GM06990 (cell line): ENCODE measurements around the gene TRIM34.
"Not testable (repeated sequence)": the region's sequence is repeated elsewhere in the genome, so short reads cannot be mapped to it uniquely, and the experiment has no call there.

Source experiments
- DNase-seq: peaks from one replicate; pipeline ENCODE4 v3.0.0-alpha.2; 2011; ENCODE audit not compliant: insufficient read length; ENCODE audit errors: extremely low read depth
- H3K27me3 ChIP-seq: replicated peaks from 2 replicates; pipeline ENCODE4 v1.6.0; 2011; ENCODE audit warnings: low read length; ENCODE audit not compliant: control insufficient read depth, insufficient read depth
- H3K36me3 ChIP-seq: 2 replicates; pipeline ENCODE4 v1.5.1; 2011; ENCODE audit warnings: low read length; ENCODE audit not compliant: control insufficient read depth, insufficient read depth
- H3K4me3 ChIP-seq: replicated peaks from 2 replicates; pipeline ENCODE4 v1.5.1; 2011; ENCODE audit warnings: low read depth, mild to moderate bottlenecking, control low read depth, low read length
- TF ChIP-seq, protein P1 (sequence below): IDR thresholded peaks from 2 replicates; pipeline ENCODE4 v1.5.1; 2011; ENCODE audit warnings: low read length, control low read depth, mild to moderate bottlenecking, inconsistent platforms; ENCODE audit not compliant: insufficient read depth, poor library complexity, severe bottlenecking

The TRIM34 gene

DNA sequence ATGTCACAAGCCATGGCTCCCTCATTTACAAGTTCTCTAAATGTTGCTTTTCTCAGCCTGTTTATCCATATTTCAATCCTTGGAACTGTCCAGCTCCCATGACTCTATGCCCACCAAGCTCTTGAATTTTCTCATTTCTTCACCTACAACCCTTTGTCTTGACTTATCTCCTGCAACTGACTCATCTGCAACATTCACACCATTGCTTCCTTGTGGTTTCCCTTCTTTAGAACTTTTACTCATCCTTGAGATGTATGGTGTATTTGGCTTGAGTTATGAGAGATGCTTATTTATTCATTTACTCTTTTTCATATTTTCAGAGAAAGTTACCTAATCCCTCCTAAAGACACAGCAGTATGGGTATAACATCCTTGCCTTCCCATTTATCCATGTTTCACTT lies 18.8 kb downstream of the TRIM34 start:
- no peak for DNase-seq
- peaks cover 7% of the 10 kb centered on the region for H3K36me3 ChIP-seq
- H3K27me3 ChIP-seq: no peaks in the 10 kb centered on the region

DNA sequence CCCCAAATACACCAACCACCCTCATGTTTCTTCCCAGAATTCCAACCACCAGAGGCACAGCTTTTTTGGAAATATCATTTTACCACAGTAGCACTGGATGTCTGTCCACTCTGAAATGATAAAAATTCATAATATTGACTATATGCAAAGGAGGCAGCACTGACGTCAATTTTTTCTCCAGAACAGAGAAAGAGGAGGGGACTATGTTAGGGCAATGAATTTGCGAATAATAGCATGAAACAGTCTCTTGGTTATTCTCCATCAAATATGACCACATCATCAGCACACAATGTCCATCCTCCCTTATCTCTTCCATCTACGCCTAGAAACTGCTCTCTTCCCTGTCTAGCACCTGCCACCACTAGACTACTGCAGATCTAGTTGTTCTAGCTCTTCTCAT lies 21.3 kb downstream of the TRIM34 start:
- H3K4me3 ChIP-seq: no peak overlapping the region
- no peak for DNase-seq
- peaks cover 7% of the 10 kb centered on the region for H3K36me3 ChIP-seq
- TF ChIP-seq, protein P1, sequence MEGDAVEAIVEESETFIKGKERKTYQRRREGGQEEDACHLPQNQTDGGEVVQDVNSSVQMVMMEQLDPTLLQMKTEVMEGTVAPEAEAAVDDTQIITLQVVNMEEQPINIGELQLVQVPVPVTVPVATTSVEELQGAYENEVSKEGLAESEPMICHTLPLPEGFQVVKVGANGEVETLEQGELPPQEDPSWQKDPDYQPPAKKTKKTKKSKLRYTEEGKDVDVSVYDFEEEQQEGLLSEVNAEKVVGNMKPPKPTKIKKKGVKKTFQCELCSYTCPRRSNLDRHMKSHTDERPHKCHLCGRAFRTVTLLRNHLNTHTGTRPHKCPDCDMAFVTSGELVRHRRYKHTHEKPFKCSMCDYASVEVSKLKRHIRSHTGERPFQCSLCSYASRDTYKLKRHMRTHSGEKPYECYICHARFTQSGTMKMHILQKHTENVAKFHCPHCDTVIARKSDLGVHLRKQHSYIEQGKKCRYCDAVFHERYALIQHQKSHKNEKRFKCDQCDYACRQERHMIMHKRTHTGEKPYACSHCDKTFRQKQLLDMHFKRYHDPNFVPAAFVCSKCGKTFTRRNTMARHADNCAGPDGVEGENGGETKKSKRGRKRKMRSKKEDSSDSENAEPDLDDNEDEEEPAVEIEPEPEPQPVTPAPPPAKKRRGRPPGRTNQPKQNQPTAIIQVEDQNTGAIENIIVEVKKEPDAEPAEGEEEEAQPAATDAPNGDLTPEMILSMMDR: no peak
- no peaks in the 10 kb centered on the region for H3K27me3 ChIP-seq

More for the DNA sequence above, 18.8 kb downstream of the TRIM34 start:
- no peak overlapping the region for H3K4me3 ChIP-seq
- TF ChIP-seq, protein P1: no peak

DNA sequence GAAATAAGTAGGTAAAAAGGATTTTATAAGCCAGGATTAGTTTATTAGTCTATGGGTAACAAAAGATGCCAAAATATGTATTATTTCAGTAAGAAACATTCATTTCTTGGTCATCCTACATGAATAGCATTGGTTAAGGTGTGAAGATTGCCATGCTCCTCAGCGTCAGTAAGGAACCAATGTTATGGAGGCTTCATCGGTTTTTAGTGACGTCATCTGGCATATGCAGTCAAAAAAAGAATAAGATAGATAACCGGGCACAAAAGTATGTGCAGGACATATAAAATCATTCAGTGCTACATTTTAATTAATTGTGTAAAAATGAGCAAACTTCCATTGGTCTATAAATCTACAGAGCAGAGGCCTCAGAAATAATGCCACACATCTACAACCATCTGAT lies 30.7 kb downstream of the TRIM34 start:
- no peaks in the 10 kb centered on the region for H3K36me3 ChIP-seq
- H3K27me3 ChIP-seq: no peaks in the 10 kb centered on the region
- no peak overlapping the region for H3K4me3 ChIP-seq
- DNase-seq: no peak
- TF ChIP-seq, protein P1: no peak

DNA sequence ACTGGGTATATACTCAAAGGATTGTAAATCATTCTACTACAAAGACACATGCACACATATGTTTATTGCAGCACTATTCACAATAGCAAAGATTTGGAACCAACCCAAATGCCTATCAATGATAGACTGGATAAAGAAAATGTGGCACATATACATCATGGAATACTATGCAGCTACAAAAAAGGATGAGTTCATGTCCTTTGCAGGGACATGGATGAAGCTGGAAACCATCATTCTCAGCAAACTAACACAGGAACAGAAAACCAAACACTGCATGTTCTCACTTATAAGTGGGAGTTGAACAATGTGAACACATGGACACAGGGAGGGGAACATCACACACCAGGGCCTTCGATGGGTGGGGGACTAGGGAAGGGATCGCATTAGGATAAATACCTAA lies 32.2 kb downstream of the TRIM34 start:
- H3K4me3 ChIP-seq, DNase-seq, H3K36me3 ChIP-seq, H3K27me3 ChIP-seq: not testable (repeated sequence)

DNA sequence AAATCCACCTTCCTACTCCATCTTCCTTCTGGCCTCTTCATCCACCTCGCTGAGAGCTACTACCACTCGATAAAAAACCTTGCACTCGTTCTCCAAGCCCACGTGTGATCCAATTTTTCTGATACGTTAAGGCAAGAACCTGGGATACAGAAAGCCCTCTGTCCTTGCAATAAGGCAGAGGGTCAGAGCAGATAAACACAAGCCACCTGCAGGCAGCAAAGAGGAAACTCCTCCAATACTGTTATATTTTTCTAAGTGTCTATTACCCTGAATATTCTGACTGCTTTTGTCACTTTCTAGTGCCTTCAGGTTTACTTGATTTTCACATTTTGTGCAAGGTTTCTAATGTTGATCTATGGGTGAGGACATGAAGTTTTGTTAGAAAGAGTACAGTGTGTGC lies 33.5 kb downstream of the TRIM34 start:
- Histone ChIP-seq H3K4me3 (no peak overlapping the region), H3K36me3 (no peaks in the 10 kb centered on the region; the same call in 1 of the 2 replicates), H3K27me3 (no peaks in the 10 kb centered on the region)
- DNase-seq: no peak
- TF ChIP-seq, protein P1: no peak

DNA sequence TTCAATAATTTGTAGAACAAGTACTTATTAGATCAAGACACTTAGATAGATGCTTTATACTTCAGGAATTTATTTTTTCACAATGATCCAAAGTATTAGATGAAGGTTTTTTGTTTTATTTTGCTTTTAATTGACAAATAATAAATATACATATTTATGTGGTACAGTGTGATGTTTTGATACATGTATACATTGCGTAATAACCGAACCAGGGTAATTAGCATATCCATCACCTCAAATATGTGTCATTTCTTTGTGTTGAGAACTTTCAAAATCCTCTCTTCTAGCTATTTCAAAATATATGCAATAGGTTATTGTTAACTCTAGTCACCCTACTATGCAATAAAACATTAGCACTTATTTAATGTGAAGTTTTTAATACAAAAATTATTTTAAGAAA lies 38.7 kb downstream of the TRIM34 start:
- TF ChIP-seq, protein P1: no peak
- DNase-seq: no peak
- Histone ChIP-seq H3K4me3 (no peak overlapping the region), H3K36me3 (no peaks in the 10 kb centered on the region; the same call in none of the 2 replicates), H3K27me3 (no peaks in the 10 kb centered on the region)
